ENCODE measurements around the gene ECEL1.

Gene ECEL1

GRCh38 chr2:232492236-232492848, 4.7 kb upstream of the ECEL1 start:
- POLR2A ChIA-PET: no interaction called here
- DNase-seq (ENCODE audit: low read depth, low spot score): no peak
- CTCF ChIA-PET: interaction anchor here (1.5 kb wide), 1 partner anchor 591 kb away, joined by 4 read pairs; no protein-coding TSS in a partner anchor
- H3K4me3 ChIP-seq (ENCODE audit: low read depth, low read length): no peak overlapping the region
- TF ChIP-seq, protein P1, sequence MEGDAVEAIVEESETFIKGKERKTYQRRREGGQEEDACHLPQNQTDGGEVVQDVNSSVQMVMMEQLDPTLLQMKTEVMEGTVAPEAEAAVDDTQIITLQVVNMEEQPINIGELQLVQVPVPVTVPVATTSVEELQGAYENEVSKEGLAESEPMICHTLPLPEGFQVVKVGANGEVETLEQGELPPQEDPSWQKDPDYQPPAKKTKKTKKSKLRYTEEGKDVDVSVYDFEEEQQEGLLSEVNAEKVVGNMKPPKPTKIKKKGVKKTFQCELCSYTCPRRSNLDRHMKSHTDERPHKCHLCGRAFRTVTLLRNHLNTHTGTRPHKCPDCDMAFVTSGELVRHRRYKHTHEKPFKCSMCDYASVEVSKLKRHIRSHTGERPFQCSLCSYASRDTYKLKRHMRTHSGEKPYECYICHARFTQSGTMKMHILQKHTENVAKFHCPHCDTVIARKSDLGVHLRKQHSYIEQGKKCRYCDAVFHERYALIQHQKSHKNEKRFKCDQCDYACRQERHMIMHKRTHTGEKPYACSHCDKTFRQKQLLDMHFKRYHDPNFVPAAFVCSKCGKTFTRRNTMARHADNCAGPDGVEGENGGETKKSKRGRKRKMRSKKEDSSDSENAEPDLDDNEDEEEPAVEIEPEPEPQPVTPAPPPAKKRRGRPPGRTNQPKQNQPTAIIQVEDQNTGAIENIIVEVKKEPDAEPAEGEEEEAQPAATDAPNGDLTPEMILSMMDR (IDR thresholded peaks at IDR 0.05; ENCODE audit: insufficient read depth, low read length, missing control alignments): no peak

DNA sequence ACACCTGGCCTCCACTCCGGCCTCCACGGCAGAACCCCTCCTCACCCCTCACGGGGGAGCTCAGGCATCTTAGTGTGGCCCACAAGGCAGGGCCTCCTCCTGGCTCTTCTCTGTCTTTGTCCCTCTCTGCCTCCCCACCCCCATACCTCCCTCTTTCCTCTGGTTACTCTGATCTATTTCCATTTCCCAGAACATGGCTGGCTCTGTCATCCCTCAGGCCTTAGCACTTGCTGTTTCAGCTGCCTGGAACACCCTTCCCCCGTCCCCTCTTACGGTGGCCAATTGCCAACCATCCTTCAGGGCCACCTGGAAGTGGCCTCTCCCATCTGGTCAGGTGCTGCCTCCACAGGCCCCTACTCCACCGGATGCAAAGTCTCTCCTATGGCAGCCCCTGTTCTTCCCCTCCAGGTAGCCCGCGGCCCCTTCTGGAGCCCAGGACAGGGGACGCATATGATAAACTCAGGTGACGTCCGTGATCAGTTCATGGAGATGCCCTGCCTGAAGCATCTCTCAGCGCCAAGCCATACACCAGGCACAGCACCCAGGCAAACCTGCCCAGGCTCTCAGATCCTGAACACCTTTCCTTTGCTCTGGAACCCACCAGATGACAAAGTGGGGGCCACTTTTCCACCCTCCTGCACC, 3.6 kb upstream of the ECEL1 start:
- ChIA-PET POLR2A (no interaction called here), CTCF (interaction anchor here (1.0 kb wide), 1 partner anchor 16 kb away, joined by 3 read pairs; no protein-coding TSS in a partner anchor)
- TF ChIP-seq, protein P1 (IDR thresholded peaks at IDR 0.05; ENCODE audit: insufficient read depth, low read length, missing control alignments): no peak
- no peak overlapping the region for H3K4me3 ChIP-seq (ENCODE audit: low read depth, low read length)
- no peak for DNase-seq (ENCODE audit: low read depth, low spot score)

DNA sequence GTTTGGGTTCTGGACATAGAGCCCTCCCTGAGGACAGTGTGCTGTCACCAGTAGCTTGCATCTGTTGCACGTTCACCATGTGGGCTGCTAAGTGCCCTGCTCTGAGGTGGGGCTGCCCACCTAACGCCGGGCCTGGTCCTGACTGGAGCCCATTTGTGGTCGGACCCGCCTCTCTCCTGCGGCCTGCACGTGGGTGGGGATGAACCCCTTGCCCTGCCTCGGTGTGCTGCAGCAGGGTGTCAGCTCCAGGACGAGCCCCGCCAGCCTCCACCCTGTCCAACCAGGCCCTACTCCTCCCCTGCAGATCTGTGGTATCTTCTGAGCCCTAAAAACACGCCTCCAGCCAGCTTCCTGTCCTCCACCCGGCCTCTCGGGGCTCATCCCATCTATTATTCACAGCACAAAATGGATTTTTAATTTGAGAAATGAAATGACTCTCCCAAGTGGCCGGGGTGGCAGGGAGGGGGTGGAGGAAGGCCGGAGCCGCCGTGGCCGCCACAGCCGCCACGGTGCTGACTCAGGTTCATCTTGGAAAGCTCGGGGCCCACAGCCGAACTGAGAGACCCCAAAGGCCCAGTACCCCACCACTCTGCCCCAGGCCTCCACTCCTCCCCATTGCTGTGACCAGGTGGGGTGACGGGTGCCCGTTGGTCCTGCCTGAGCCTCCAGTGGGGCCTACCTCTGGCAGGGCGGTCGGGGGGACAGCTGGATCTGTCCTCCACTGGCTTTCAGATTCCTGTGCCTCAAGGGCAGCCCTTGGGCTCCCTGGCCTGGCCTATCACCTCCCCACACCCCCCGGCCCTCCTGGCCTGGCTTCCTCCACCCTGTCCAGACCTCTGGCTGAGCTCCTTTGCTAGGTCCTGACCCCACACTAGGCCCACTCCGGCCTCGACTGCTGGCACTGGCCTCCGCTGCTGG, 2.8 kb upstream of the ECEL1 start:
- ChIA-PET CTCF (interaction anchor here (1.0 kb wide), 1 partner anchor 15 kb away, joined by 3 read pairs; no protein-coding TSS in a partner anchor), POLR2A (interaction anchor here (0.6 kb wide), 1 partner anchor 60 kb away, joined by 3 read pairs; the partner anchor contains the start of gene EIF4E2)
- no peak for DNase-seq (ENCODE audit: low read depth, low spot score)
- H3K4me3 ChIP-seq (ENCODE audit: low read depth, low read length): no peak overlapping the region
- TF ChIP-seq, protein P1 (IDR thresholded peaks at IDR 0.05; ENCODE audit: insufficient read depth, low read length, missing control alignments): no peak

- TF ChIP-seq, protein P1 (IDR thresholded peaks at IDR 0.05; ENCODE audit: insufficient read depth, low read length, missing control alignments): no peak
- H3K4me3 ChIP-seq (ENCODE audit: low read depth, low read length): no peak overlapping the region
- no peak for DNase-seq (ENCODE audit: low read depth, low spot score)
- POLR2A ChIA-PET: interaction anchor here (0.6 kb wide), 1 partner anchor 61 kb away, joined by 3 read pairs; the partner anchor contains the start of gene EIF4E2
- CTCF ChIA-PET: interaction anchor here (1.1 kb wide), 1 partner anchor 43 kb away, joined by 3 read pairs; no protein-coding TSS in a partner anchor
Observed at GRCh38 chr2:232489516-232490220, 2.0 kb upstream of the ECEL1 start.

GRCh38 chr2:232488721-232489300, 1.2 kb upstream of the ECEL1 start:
- DNase-seq (ENCODE audit: low read depth, low spot score): no peak
- ChIA-PET POLR2A (no interaction called here), CTCF (interaction anchor here (1.1 kb wide), 1 partner anchor 42 kb away, joined by 3 read pairs; no protein-coding TSS in a partner anchor)
- H3K4me3 ChIP-seq (ENCODE audit: low read depth, low read length): no peak overlapping the region
- TF ChIP-seq, protein P1 (IDR thresholded peaks at IDR 0.05; ENCODE audit: insufficient read depth, low read length, missing control alignments): no peak
